ENCODE measurements around the gene CARD8. TPM values are rescaled to one million over a fixed set of nuclear protein-coding genes. Genes with fewer than 3 reads are reported as not detected.

The CARD8 gene
- polyA plus RNA-seq, 1 donor from 2014 or later: 23.0 TPM

GRCh38 chr19:48237057-48237456 is 18.7 kb downstream of the CARD8 start:
- H4K20me1 ChIP-seq (ENCODE audit: insufficient read depth): no peaks in the 10 kb centered on the region
- H3K27ac ChIP-seq (ENCODE audit: low read length): no peak overlapping the region
- H3K9ac ChIP-seq (ENCODE audit: low read length): no peak overlapping the region
- H3K36me3 ChIP-seq (ENCODE audit: insufficient read depth, low read length): no peaks in the 10 kb centered on the region
- H3K9me3 ChIP-seq (ENCODE audit: low read length): no peaks in the 10 kb centered on the region
- no peaks in the 10 kb centered on the region for H3F3A ChIP-seq (ENCODE audit: insufficient read depth, low read length, poor library complexity, severe bottlenecking)
- TF ChIP-seq CTCF (IDR thresholded peaks at IDR 0.05; ENCODE audit: poor library complexity, severe bottlenecking) (no peak), SMC3 (conservative IDR thresholded peaks at IDR 0.05; ENCODE audit: poor library complexity) (no peak), TAF1 (IDR thresholded peaks at IDR 0.05; ENCODE audit: low read depth) (no peak), REST (IDR thresholded peaks at IDR 0.05; ENCODE audit: borderline replicate concordance) (no peak), POLR2AphosphoS5 (IDR thresholded peaks at IDR 0.05) (no peak), RAD21 (conservative IDR thresholded peaks at IDR 0.05) (no peak)
- H3K27me3 ChIP-seq (ENCODE audit: insufficient read depth, low read depth, low read length): no peaks in the 10 kb centered on the region
- H3K79me2 ChIP-seq (replicated peaks; ENCODE audit: insufficient read depth, low read length): no peaks in the 10 kb centered on the region
- no peaks in the 10 kb centered on the region for H3K9me2 ChIP-seq (ENCODE audit: insufficient read depth, low read length)
- H2AFZ ChIP-seq (ENCODE audit: low read depth, low read length): no peak overlapping the region
- H3K4me3 ChIP-seq (ENCODE audit: low read length): no peak overlapping the region
- H3K4me2 ChIP-seq (ENCODE audit: low read length): no peak overlapping the region

GRCh38 chr19:48230555-48231129 is 25.1 kb downstream of the CARD8 start:
- no peaks in the 10 kb centered on the region for H4K20me1 ChIP-seq (ENCODE audit: insufficient read depth)
- H3K27ac ChIP-seq (ENCODE audit: low read length): no peak overlapping the region
- no peaks in the 10 kb centered on the region for H3K36me3 ChIP-seq (ENCODE audit: insufficient read depth, low read length)
- H3K4me2 ChIP-seq (ENCODE audit: low read length): no peak overlapping the region
- no peaks in the 10 kb centered on the region for H3K9me2 ChIP-seq (ENCODE audit: insufficient read depth, low read length)
- H3K9ac ChIP-seq (ENCODE audit: low read length): no peak overlapping the region
- H3K9me3 ChIP-seq (ENCODE audit: low read length): no peaks in the 10 kb centered on the region
- no peak overlapping the region for H3K4me3 ChIP-seq (ENCODE audit: low read length)
- no peaks in the 10 kb centered on the region for H3K27me3 ChIP-seq (ENCODE audit: insufficient read depth, low read depth, low read length)
- no peak for TF ChIP-seq RAD21 (conservative IDR thresholded peaks at IDR 0.05)
- H3K79me2 ChIP-seq (replicated peaks; ENCODE audit: insufficient read depth, low read length): no peaks in the 10 kb centered on the region
- no peak overlapping the region for H2AFZ ChIP-seq (ENCODE audit: low read depth, low read length)
- no peaks in the 10 kb centered on the region for H3F3A ChIP-seq (ENCODE audit: insufficient read depth, low read length, poor library complexity, severe bottlenecking)

- Histone ChIP-seq H3K9me3 (ENCODE audit: low read length) (no peaks in the 10 kb centered on the region), H4K20me1 (ENCODE audit: insufficient read depth) (no peaks in the 10 kb centered on the region), H3K27ac (ENCODE audit: low read length) (no peak overlapping the region), H3K9me2 (ENCODE audit: insufficient read depth, low read length) (no peaks in the 10 kb centered on the region), H3K36me3 (ENCODE audit: insufficient read depth, low read length) (no peaks in the 10 kb centered on the region), H3K9ac (ENCODE audit: low read length) (no peak overlapping the region), H3F3A (ENCODE audit: insufficient read depth, low read length, poor library complexity, severe bottlenecking) (no peaks in the 10 kb centered on the region), H3K27me3 (ENCODE audit: insufficient read depth, low read depth, low read length) (no peaks in the 10 kb centered on the region), H3K79me2 (replicated peaks; ENCODE audit: insufficient read depth, low read length) (no peaks in the 10 kb centered on the region), H3K4me2 (ENCODE audit: low read length) (no peak overlapping the region), H2AFZ (ENCODE audit: low read depth, low read length) (no peak overlapping the region), H3K4me3 (ENCODE audit: low read length) (no peak overlapping the region)
- TF ChIP-seq TAF1 (IDR thresholded peaks at IDR 0.05; ENCODE audit: low read depth) (no peak), MXI1 (conservative IDR thresholded peaks at IDR 0.05; ENCODE audit: poor library complexity, severe bottlenecking) (no peak), RAD21 (conservative IDR thresholded peaks at IDR 0.05) (no peak), POLR2AphosphoS5 (IDR thresholded peaks at IDR 0.05) (no peak), CTCF (IDR thresholded peaks at IDR 0.05; ENCODE audit: poor library complexity, severe bottlenecking) (no peak), REST (IDR thresholded peaks at IDR 0.05; ENCODE audit: borderline replicate concordance) (no peak), EZH2 (IDR thresholded peaks at IDR 0.05; ENCODE audit: borderline replicate concordance, insufficient read depth, low read length, poor library complexity, severe bottlenecking) (no peak), EP300 (conservative IDR thresholded peaks at IDR 0.05; ENCODE audit: poor library complexity, severe bottlenecking) (no peak)
Observed at GRCh38 chr19:48221628-48222027, 34.1 kb downstream of the CARD8 start.
